ENCODE results near the gene ACR.

ACR gene

DNA sequence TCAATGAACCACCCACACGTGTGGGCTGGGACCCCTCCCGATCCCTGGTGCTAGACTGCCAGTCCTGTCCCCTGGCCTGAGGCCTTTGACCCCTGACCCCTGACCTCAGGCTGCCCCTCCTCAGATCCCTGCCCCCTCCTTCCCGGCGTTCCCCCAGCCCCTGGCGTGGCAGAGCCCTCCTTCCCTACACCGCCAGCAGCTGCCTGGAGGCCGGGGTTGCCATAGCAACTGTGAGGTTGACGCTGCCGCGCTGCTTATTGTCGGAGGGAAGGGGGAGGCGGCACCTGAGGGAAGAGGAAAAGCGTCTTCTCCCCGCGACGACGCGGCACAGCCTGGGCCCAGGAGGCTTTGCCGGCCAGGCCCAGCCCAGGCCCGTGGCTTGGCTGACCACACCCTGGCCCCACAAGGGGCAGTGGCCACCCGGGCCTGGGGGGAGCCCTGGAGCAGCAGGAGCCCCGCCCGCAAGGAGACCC is 32.7 kb upstream of the ACR start:
- no CpG with 5 or more reads among the region's 23 CpGs for WGBS, 2 donors (ENCODE audit: extremely low coverage in 2 of 2, insufficient read length in 2 of 2, insufficient replicate concordance in 1 of 2)
- no peaks in the 10 kb centered on the region for H3K27me3 ChIP-seq (ENCODE audit: control insufficient read depth in 3 of 3, insufficient read depth in 3 of 3, low read depth in 1 of 3, low read length in 3 of 3)
- no peak overlapping the region for H3K14ac ChIP-seq (ENCODE audit: low read length)
- H2BK120ac ChIP-seq (ENCODE audit: low read depth, low read length) = peak overlapping the region; percentile 16
- H3K4me2 ChIP-seq (ENCODE audit: insufficient read depth, low read length, poor library complexity, severe bottlenecking) = peak overlapping the region; percentile 70
- H3K23ac ChIP-seq (ENCODE audit: low read depth, low read length, poor library complexity) = no peak overlapping the region
- H2BK5ac ChIP-seq (ENCODE audit: low read length) = no peak overlapping the region
- H2AK5ac ChIP-seq (ENCODE audit: low read depth, low read length) = peak overlapping the region; percentile 85
- peak overlapping the region; percentile 71 for H3K9ac ChIP-seq (ENCODE audit: low read depth, low read length, poor library complexity)
- no peak overlapping the region for H4K91ac ChIP-seq (ENCODE audit: low read depth, low read length, poor library complexity)
- H3K79me1 ChIP-seq (ENCODE audit: low read depth, low read length) = peaks cover 7% of the 10 kb centered on the region
- H2AFZ ChIP-seq (ENCODE audit: low read length) = peak overlapping the region; percentile 84
- no peak overlapping the region for H2BK12ac ChIP-seq (ENCODE audit: low read length)
- H4K8ac ChIP-seq (ENCODE audit: low read depth, low read length) = no peak overlapping the region
- peak; percentile 93 for DNase-seq (ENCODE audit: low spot score)
- peak overlapping the region; percentile 90 for H2BK15ac ChIP-seq (ENCODE audit: low read length)
- H3K4me3 ChIP-seq (ENCODE audit: low read length in 2 of 2) = peak overlapping the region; percentile 34 to 69
- no peaks in the 10 kb centered on the region for H3K9me3 ChIP-seq (replicated peaks in 1 of 2; ENCODE audit: control insufficient read depth in 2 of 2, insufficient read depth in 1 of 2, low read depth in 1 of 2, low read length in 2 of 2)
- peaks cover 12 to 77% of the 10 kb centered on the region in 2 donors for H3K36me3 ChIP-seq (replicated peaks in 1 of 2; ENCODE audit: control insufficient read depth in 2 of 2, insufficient read depth in 2 of 2, low read length in 2 of 2)
- no peak overlapping the region for H3K4ac ChIP-seq (ENCODE audit: low read length)
- peak overlapping the region; percentile 92 for H3K18ac ChIP-seq (ENCODE audit: low read length)
- peaks cover 14 to 18% of the 10 kb centered on the region in 2 donors for H3K4me1 ChIP-seq (ENCODE audit: control insufficient read depth in 2 of 2, insufficient read depth in 1 of 2, low read depth in 1 of 2, low read length in 2 of 2)
- peak overlapping the region; percentile 66 for H3K27ac ChIP-seq (replicated peaks; ENCODE audit: low read length)

DNA sequence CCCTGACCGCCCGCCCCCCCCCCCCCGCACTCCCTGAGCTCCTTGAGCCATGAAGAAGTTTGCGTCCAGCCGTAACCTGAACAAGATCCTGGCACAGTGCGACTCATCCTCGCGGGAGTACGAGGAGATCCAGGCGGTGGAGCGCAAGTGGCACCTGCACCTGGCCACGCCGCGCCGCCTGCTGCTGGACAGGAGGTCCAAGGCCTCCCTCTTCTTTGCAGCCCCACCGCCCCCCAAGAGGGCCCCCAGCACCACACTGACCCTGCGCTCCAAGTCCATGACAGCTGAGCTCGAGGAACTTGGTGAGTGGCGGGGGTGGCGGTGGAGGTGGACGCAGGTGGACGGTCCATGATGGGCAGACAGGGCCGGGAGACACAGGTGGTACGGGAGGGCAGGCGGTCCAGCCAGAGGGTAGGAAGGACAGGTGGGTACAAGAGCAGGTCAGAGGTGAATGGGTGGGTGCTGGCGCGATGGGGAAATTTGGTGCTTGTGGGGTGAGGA is 32.1 kb upstream of the ACR start:
- Histone ChIP-seq H3K36me3 (replicated peaks in 1 of 2; ENCODE audit: control insufficient read depth in 2 of 2, insufficient read depth in 2 of 2, low read length in 2 of 2) (peaks cover 14 to 80% of the 10 kb centered on the region in 2 donors), H2BK5ac (ENCODE audit: low read length) (no peak overlapping the region), H3K4ac (ENCODE audit: low read length) (peak overlapping the region; percentile 79), H2AFZ (ENCODE audit: low read length) (no peak overlapping the region), H2AK5ac (ENCODE audit: low read depth, low read length) (peak overlapping the region; percentile 94), H3K4me3 (ENCODE audit: low read length in 2 of 2) (peak overlapping the region in 1 of 2 donors; percentile 34), H4K8ac (ENCODE audit: low read depth, low read length) (peak overlapping the region; percentile 52), H3K14ac (ENCODE audit: low read length) (peak overlapping the region; percentile 41), H4K91ac (ENCODE audit: low read depth, low read length, poor library complexity) (peak overlapping the region; percentile 9), H3K4me1 (ENCODE audit: control insufficient read depth in 2 of 2, insufficient read depth in 1 of 2, low read depth in 1 of 2, low read length in 2 of 2) (peaks cover 14 to 20% of the 10 kb centered on the region in 2 donors), H3K27me3 (ENCODE audit: control insufficient read depth in 3 of 3, insufficient read depth in 3 of 3, low read depth in 1 of 3, low read length in 3 of 3) (no peaks in the 10 kb centered on the region), H2BK15ac (ENCODE audit: low read length) (peak overlapping the region; percentile 90), H2BK120ac (ENCODE audit: low read depth, low read length) (no peak overlapping the region), H3K23ac (ENCODE audit: low read depth, low read length, poor library complexity) (peak overlapping the region; percentile 53), H2BK12ac (ENCODE audit: low read length) (peak overlapping the region; percentile 59), H3K27ac (replicated peaks; ENCODE audit: low read length) (no peak overlapping the region), H3K79me1 (ENCODE audit: low read depth, low read length) (peaks cover 7% of the 10 kb centered on the region), H3K9ac (ENCODE audit: low read depth, low read length, poor library complexity) (peak overlapping the region; percentile 92), H3K18ac (ENCODE audit: low read length) (peak overlapping the region; percentile 59), H3K9me3 (replicated peaks in 1 of 2; ENCODE audit: control insufficient read depth in 2 of 2, insufficient read depth in 1 of 2, low read depth in 1 of 2, low read length in 2 of 2) (peaks cover 0 to 3% of the 10 kb centered on the region in 2 donors), H3K4me2 (ENCODE audit: insufficient read depth, low read length, poor library complexity, severe bottlenecking) (peak overlapping the region; percentile 46)
- WGBS, 2 donors (ENCODE audit: extremely low coverage in 2 of 2, insufficient read length in 2 of 2, insufficient replicate concordance in 1 of 2) = no CpG with 5 or more reads among the region's 27 CpGs
- DNase-seq (ENCODE audit: low spot score) = no peak

DNA sequence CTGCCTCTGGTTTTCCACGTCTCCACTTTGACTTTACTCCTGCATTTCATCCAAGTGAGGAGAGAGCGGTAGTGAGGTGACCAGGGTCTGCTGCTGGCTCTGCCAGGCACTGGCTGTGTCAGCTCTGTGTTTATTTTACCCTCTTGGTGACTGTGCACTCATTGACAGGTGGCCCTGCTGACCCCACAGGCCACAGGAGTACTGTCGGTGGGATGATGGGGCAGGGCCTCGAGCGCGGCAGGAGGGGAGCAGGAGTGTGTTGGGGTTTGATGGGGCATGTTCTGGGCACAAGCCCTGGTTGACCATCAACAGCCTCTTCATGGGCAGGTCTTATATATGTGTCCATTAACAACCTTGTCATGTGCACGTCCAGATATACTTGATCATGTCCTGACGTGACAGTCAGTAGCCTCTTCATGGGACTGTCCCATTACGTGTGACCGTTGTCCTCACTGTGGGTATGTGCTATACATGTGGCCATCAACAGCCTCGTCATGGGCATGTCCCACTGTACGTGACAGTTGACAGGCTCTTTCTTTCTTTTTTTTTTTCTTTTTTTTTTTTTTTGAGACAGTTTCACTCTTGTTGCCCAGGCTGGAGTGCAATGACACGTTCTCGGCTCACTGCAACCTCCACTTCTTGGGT is 31.4 kb upstream of the ACR start:
- Histone ChIP-seq H2AFZ (ENCODE audit: low read length) (no peak overlapping the region), H2BK120ac (ENCODE audit: low read depth, low read length) (no peak overlapping the region), H3K9me3 (replicated peaks in 1 of 2; ENCODE audit: control insufficient read depth in 2 of 2, insufficient read depth in 1 of 2, low read depth in 1 of 2, low read length in 2 of 2) (peaks cover 0 to 3% of the 10 kb centered on the region in 2 donors), H3K18ac (ENCODE audit: low read length) (peak overlapping the region; percentile 59), H3K36me3 (replicated peaks in 1 of 2; ENCODE audit: control insufficient read depth in 2 of 2, insufficient read depth in 2 of 2, low read length in 2 of 2) (peaks cover 19 to 79% of the 10 kb centered on the region in 2 donors), H2BK15ac (ENCODE audit: low read length) (no peak overlapping the region), H3K4me1 (ENCODE audit: control insufficient read depth in 2 of 2, insufficient read depth in 1 of 2, low read depth in 1 of 2, low read length in 2 of 2) (peaks cover 14 to 23% of the 10 kb centered on the region in 2 donors), H3K23ac (ENCODE audit: low read depth, low read length, poor library complexity) (peak overlapping the region; percentile 53), H2BK5ac (ENCODE audit: low read length) (no peak overlapping the region), H4K91ac (ENCODE audit: low read depth, low read length, poor library complexity) (peak overlapping the region; percentile 9), H3K79me1 (ENCODE audit: low read depth, low read length) (peaks cover 7% of the 10 kb centered on the region), H3K9ac (ENCODE audit: low read depth, low read length, poor library complexity) (no peak overlapping the region), H3K4me2 (ENCODE audit: insufficient read depth, low read length, poor library complexity, severe bottlenecking) (no peak overlapping the region), H2BK12ac (ENCODE audit: low read length) (no peak overlapping the region), H3K14ac (ENCODE audit: low read length) (no peak overlapping the region), H4K8ac (ENCODE audit: low read depth, low read length) (peak overlapping the region; percentile 52), H3K27me3 (ENCODE audit: control insufficient read depth in 3 of 3, insufficient read depth in 3 of 3, low read depth in 1 of 3, low read length in 3 of 3) (no peaks in the 10 kb centered on the region), H3K27ac (replicated peaks; ENCODE audit: low read length) (no peak overlapping the region), H3K4me3 (ENCODE audit: low read length in 2 of 2) (peak overlapping the region in 1 of 2 donors; percentile 20), H3K4ac (ENCODE audit: low read length) (no peak overlapping the region), H2AK5ac (ENCODE audit: low read depth, low read length) (no peak overlapping the region)
- no peak for DNase-seq (ENCODE audit: low spot score)
- no CpG with 5 or more reads among the region's 14 CpGs for WGBS, 2 donors (ENCODE audit: extremely low coverage in 2 of 2, insufficient read length in 2 of 2, insufficient replicate concordance in 1 of 2)

DNA sequence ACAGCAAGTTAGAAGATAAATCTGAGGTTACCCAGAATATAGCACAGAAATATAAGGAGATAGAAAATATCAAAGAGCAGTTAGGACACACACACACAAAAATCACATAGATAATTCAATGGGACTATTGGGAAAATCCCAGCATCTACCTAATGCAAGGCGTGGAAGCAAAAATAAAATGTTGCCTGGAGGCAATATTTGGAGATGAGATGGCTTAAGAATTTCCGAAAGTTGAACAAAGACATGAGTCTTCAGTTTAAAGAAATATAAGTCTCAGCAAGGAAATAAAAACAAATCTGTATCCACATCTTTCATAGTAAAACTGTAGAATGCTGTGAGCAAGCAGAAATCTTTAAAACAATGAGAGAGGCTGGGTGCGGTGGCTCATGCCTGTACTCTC is 29.5 kb upstream of the ACR start:
- no peak overlapping the region for H2BK15ac ChIP-seq (ENCODE audit: low read length)
- no peak overlapping the region for H3K14ac ChIP-seq (ENCODE audit: low read length)
- no peak overlapping the region for H3K23ac ChIP-seq (ENCODE audit: low read depth, low read length, poor library complexity)
- H3K79me1 ChIP-seq (ENCODE audit: low read depth, low read length) = peaks cover 7% of the 10 kb centered on the region
- H3K4ac ChIP-seq (ENCODE audit: low read length) = no peak overlapping the region
- H2BK5ac ChIP-seq (ENCODE audit: low read length) = no peak overlapping the region
- H4K8ac ChIP-seq (ENCODE audit: low read depth, low read length) = no peak overlapping the region
- peaks cover 16 to 71% of the 10 kb centered on the region in 2 donors for H3K36me3 ChIP-seq (replicated peaks in 1 of 2; ENCODE audit: control insufficient read depth in 2 of 2, insufficient read depth in 2 of 2, low read length in 2 of 2)
- no peak overlapping the region for H2AFZ ChIP-seq (ENCODE audit: low read length)
- H3K18ac ChIP-seq (ENCODE audit: low read length) = no peak overlapping the region
- no peak overlapping the region for H3K27ac ChIP-seq (replicated peaks; ENCODE audit: low read length)
- no peak overlapping the region for H2AK5ac ChIP-seq (ENCODE audit: low read depth, low read length)
- H3K4me3 ChIP-seq (ENCODE audit: low read length in 2 of 2) = no peak overlapping the region
- peaks cover 12 to 22% of the 10 kb centered on the region in 2 donors for H3K4me1 ChIP-seq (ENCODE audit: control insufficient read depth in 2 of 2, insufficient read depth in 1 of 2, low read depth in 1 of 2, low read length in 2 of 2)
- DNase-seq (ENCODE audit: low spot score) = no peak
- H2BK12ac ChIP-seq (ENCODE audit: low read length) = no peak overlapping the region
- H3K9me3 ChIP-seq (replicated peaks in 1 of 2; ENCODE audit: control insufficient read depth in 2 of 2, insufficient read depth in 1 of 2, low read depth in 1 of 2, low read length in 2 of 2) = peaks cover 0 to 3% of the 10 kb centered on the region in 2 donors
- no peaks in the 10 kb centered on the region for H3K27me3 ChIP-seq (ENCODE audit: control insufficient read depth in 3 of 3, insufficient read depth in 3 of 3, low read depth in 1 of 3, low read length in 3 of 3)
- H3K4me2 ChIP-seq (ENCODE audit: insufficient read depth, low read length, poor library complexity, severe bottlenecking) = no peak overlapping the region
- no peak overlapping the region for H4K91ac ChIP-seq (ENCODE audit: low read depth, low read length, poor library complexity)
- WGBS, 2 donors (ENCODE audit: extremely low coverage in 2 of 2, insufficient read length in 2 of 2, insufficient replicate concordance in 1 of 2) = no CpG with 5 or more reads among the region's 3 CpGs
- H2BK120ac ChIP-seq (ENCODE audit: low read depth, low read length) = no peak overlapping the region
- H3K9ac ChIP-seq (ENCODE audit: low read depth, low read length, poor library complexity) = no peak overlapping the region
